HG03520 (cell line): ENCODE results near the gene STRIT1.

Source experiments
- ATAC-seq: cut with Tn5 transposase; IDR thresholded peaks from one replicate; pipeline ENCODE4 v1.9.1; 2021; ENCODE audit warnings: mild to moderate bottlenecking, moderate library complexity; ENCODE audit not compliant: unreplicated experiment

The STRIT1 gene

GRCh38 chr3:155293516-155293915 is at the start of gene STRIT1:
Gene STRIT1, minus strand, starts transcription at chr3:155293683.
- ATAC-seq = no peak

- ATAC-seq = no peak
Observed at GRCh38 chr3:155342344-155342743, 48.9 kb upstream of the STRIT1 start.

- no peak for ATAC-seq
Observed at GRCh38 chr3:155339052-155339451, 45.6 kb upstream of the STRIT1 start.

GRCh38 chr3:155335724-155336354 is 42.4 kb upstream of the STRIT1 start:
- no peak for ATAC-seq

GRCh38 chr3:155334914-155335723 is 41.6 kb upstream of the STRIT1 start:
- peak; percentile 86 for ATAC-seq

- no peak for ATAC-seq
Observed at GRCh38 chr3:155334215-155334913, 40.9 kb upstream of the STRIT1 start.

GRCh38 chr3:155332716-155333115 is 39.2 kb upstream of the STRIT1 start:
- no peak for ATAC-seq

- no peak for ATAC-seq
Observed at GRCh38 chr3:155331078-155331477, 37.6 kb upstream of the STRIT1 start.

- ATAC-seq = no peak
Observed at GRCh38 chr3:155330370-155330769, 36.9 kb upstream of the STRIT1 start.

GRCh38 chr3:155329513-155330048 is 36.1 kb upstream of the STRIT1 start:
- no peak for ATAC-seq

GRCh38 chr3:155327871-155328270 is 34.4 kb upstream of the STRIT1 start:
- no peak for ATAC-seq

GRCh38 chr3:155327430-155327829 is 33.9 kb upstream of the STRIT1 start:
- ATAC-seq = no peak

GRCh38 chr3:155326901-155327300 is 33.4 kb upstream of the STRIT1 start:
- no peak for ATAC-seq

- no peak for ATAC-seq
Observed at GRCh38 chr3:155326244-155326643, 32.8 kb upstream of the STRIT1 start.

GRCh38 chr3:155325263-155325835 is 31.9 kb upstream of the STRIT1 start:
- ATAC-seq = no peak

GRCh38 chr3:155323063-155323666 is 29.7 kb upstream of the STRIT1 start:
- peak; percentile 84 for ATAC-seq

- no peak for ATAC-seq
Observed at GRCh38 chr3:155321418-155321817, 27.9 kb upstream of the STRIT1 start.

GRCh38 chr3:155320934-155321333 is 27.5 kb upstream of the STRIT1 start:
- ATAC-seq = no peak

- no peak for ATAC-seq
Observed at GRCh38 chr3:155318740-155319139, 25.3 kb upstream of the STRIT1 start.

- no peak for ATAC-seq
Observed at GRCh38 chr3:155317211-155317610, 23.7 kb upstream of the STRIT1 start.

GRCh38 chr3:155316426-155316825 is 22.9 kb upstream of the STRIT1 start:
- ATAC-seq = no peak
